Loucy (cell line): ENCODE data around the gene LINGO1.

Experiments
- H2AFZ ChIP-seq: fragments of 200-600 bp; sonication (generic); 2 replicates; pipeline ENCODE4 v1.6.0; 2016; ENCODE audit warnings: antibody characterized with exemption, mild to moderate bottlenecking, low read length, moderate library complexity
- H3F3A ChIP-seq: fragments of 200-600 bp; 2 replicates; pipeline ENCODE4 v1.6.0; 2016; ENCODE audit warnings: antibody characterized with exemption, low read depth, mild to moderate bottlenecking
- H3K27me3 ChIP-seq: fragments of 200-600 bp; sonication (generic); 2 replicates; pipeline ENCODE4 v1.6.1; 2014; ENCODE audit warnings: low read length, mild to moderate bottlenecking; ENCODE audit not compliant: insufficient read depth, poor library complexity, severe bottlenecking
- H3K36me3 ChIP-seq: fragments of 200-600 bp; sonication (generic); 2 replicates; pipeline ENCODE4 v1.6.1; 2016; ENCODE audit warnings: low read length; ENCODE audit not compliant: insufficient read depth
- H3K4me1 ChIP-seq: fragments of 200-600 bp; sonication (generic); 2 replicates; pipeline ENCODE4 v1.5.1; 2014; ENCODE audit warnings: low read length, mild to moderate bottlenecking; ENCODE audit not compliant: insufficient read depth, poor library complexity, severe bottlenecking
- H3K4me2 ChIP-seq: fragments of 200-600 bp; sonication (generic); 2 replicates; pipeline ENCODE4 v1.6.0; 2014; ENCODE audit warnings: antibody characterized with exemption, low read length, low read depth, mild to moderate bottlenecking; ENCODE audit not compliant: poor library complexity, severe bottlenecking
- H3K4me3 ChIP-seq: fragments of 200-600 bp; sonication (generic); 2 replicates; pipeline ENCODE4 v1.5.1; 2014; ENCODE audit warnings: low read length, mild to moderate bottlenecking, mixed read lengths; ENCODE audit not compliant: poor library complexity, severe bottlenecking
- H3K79me2 ChIP-seq: fragments of 200-600 bp; sonication (generic); 2 replicates; pipeline ENCODE4 v1.6.1; 2014; ENCODE audit warnings: low read length; ENCODE audit not compliant: insufficient read depth
- H3K9ac ChIP-seq: fragments of 200-600 bp; sonication (generic); 2 replicates; pipeline ENCODE4 v1.6.0; 2014; ENCODE audit warnings: mild to moderate bottlenecking, low read depth, low read length, moderate library complexity; ENCODE audit not compliant: poor library complexity, severe bottlenecking
- H3K9me2 ChIP-seq: fragments of 200-600 bp; sonication (generic); replicated peaks from 2 replicates; pipeline ENCODE4 v1.6.1; 2016; ENCODE audit warnings: low read depth, low read length, mixed read lengths
- H3K9me3 ChIP-seq: fragments of 200-600 bp; sonication (generic); 2 replicates; pipeline ENCODE4 v1.6.1; 2014; ENCODE audit warnings: mild to moderate bottlenecking, antibody characterized with exemption, low read length, low read depth; ENCODE audit not compliant: insufficient read depth
- H4K20me1 ChIP-seq: fragments of 200-600 bp; sonication (generic); 2 replicates; pipeline ENCODE4 v1.6.0; 2014; ENCODE audit warnings: antibody characterized with exemption, low read length, mild to moderate bottlenecking; ENCODE audit not compliant: insufficient read depth, poor library complexity, severe bottlenecking
- CTCF ChIP-seq: fragments of 200-600 bp; sonication (generic); conservative IDR thresholded peaks from 2 replicates; pipeline ENCODE4 v1.5.1; 2014; ENCODE audit warnings: mild to moderate bottlenecking, antibody characterized with exemption, low read length
- EZH2phosphoT487 ChIP-seq: fragments of 200-600 bp; IDR thresholded peaks from 2 replicates; pipeline ENCODE4 v1.6.1; 2018; ENCODE audit warnings: antibody characterized with exemption, mild to moderate bottlenecking, moderate library complexity, borderline replicate concordance

The LINGO1 gene

GRCh38 chr15:77611767-77612166 is 20.9 kb downstream of the LINGO1 start:
- Histone ChIP-seq H3K79me2 (no peaks in the 10 kb centered on the region), H3F3A (no peaks in the 10 kb centered on the region), H3K4me2 (no peak overlapping the region), H3K4me1 (no peaks in the 10 kb centered on the region), H3K9ac (no peak overlapping the region), H3K4me3 (no peak overlapping the region), H4K20me1 (no peaks in the 10 kb centered on the region), H2AFZ (no peak overlapping the region), H3K36me3 (no peaks in the 10 kb centered on the region), H3K9me2 (no peaks in the 10 kb centered on the region), H3K9me3 (no peaks in the 10 kb centered on the region), H3K27me3 (no peaks in the 10 kb centered on the region)
- TF ChIP-seq CTCF, result no peak
- TF ChIP-seq EZH2phosphoT487, result no peak

DNA sequence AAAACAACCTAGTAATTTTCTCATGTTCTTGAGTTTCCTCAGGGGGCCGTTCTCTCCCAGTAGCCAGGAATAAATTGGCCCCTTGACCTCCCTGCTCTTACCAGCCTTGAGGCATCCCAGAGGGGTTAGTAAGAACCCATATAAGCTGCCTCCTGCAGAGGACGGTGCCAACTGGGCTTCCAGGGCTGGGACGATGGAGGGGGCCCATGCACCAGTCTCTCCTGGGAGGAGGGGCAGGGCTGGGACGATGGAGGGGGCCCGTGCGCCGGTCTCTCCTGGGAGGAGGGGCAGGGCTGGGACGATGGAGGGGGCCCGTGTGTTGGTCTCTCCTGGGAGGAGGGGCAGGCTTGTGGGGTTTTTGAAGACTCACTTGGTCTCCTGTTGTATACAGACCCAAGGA is 22.0 kb downstream of the LINGO1 start:
- Histone ChIP-seq H3K9ac (no peak overlapping the region), H4K20me1 (no peaks in the 10 kb centered on the region), H3K4me1 (no peaks in the 10 kb centered on the region), H3K36me3 (no peaks in the 10 kb centered on the region), H3K9me2 (no peaks in the 10 kb centered on the region), H3F3A (no peaks in the 10 kb centered on the region), H3K9me3 (no peaks in the 10 kb centered on the region), H2AFZ (no peak overlapping the region), H3K79me2 (no peaks in the 10 kb centered on the region), H3K27me3 (no peaks in the 10 kb centered on the region), H3K4me3 (no peak overlapping the region), H3K4me2 (no peak overlapping the region)
- TF ChIP-seq CTCF, result no peak
- TF ChIP-seq EZH2phosphoT487, result no peak

GRCh38 chr15:77609558-77609957 is 23.2 kb downstream of the LINGO1 start:
- no peak for TF ChIP-seq CTCF
- Histone ChIP-seq H3K4me3 (no peak overlapping the region), H3K9ac (no peak overlapping the region), H3K27me3 (no peaks in the 10 kb centered on the region), H4K20me1 (no peaks in the 10 kb centered on the region), H3K9me2 (no peaks in the 10 kb centered on the region), H3F3A (no peaks in the 10 kb centered on the region), H3K4me1 (no peaks in the 10 kb centered on the region), H3K79me2 (no peaks in the 10 kb centered on the region), H3K36me3 (no peaks in the 10 kb centered on the region), H3K9me3 (no peaks in the 10 kb centered on the region), H3K4me2 (no peak overlapping the region), H2AFZ (no peak overlapping the region)
